SK-N-SH (cell line): Measurements from ENCODE around the gene TBL1Y. TPM values are rescaled to one million over a fixed set of nuclear protein-coding genes. Genes with fewer than 3 reads are reported as not detected.
"Not testable (repeated sequence)": the region's sequence is repeated elsewhere in the genome, so short reads cannot be mapped to it uniquely, and the experiment has no call there.

Source experiments
- CTCF ChIA-PET: fragments of 300-600, 350-600 bp; formaldehyde crosslinking; extraction: SDS; loops from one replicate; lab custom pipeline; 2021; lab: Yijun Ruan, JAX
- POLR2A ChIA-PET: fragments of 350-600 bp; sonication (Branson Sonifier 250); formaldehyde crosslinking; extraction: SDS; loops from one replicate; lab custom pipeline; 2020; ENCODE audit warnings: antibody characterized with exemption, inconsistent platforms; lab: Yijun Ruan, JAX
- DNase-seq: peaks from one replicate; pipeline ENCODE4 v3.0.0; 2012
- H2AFZ ChIP-seq: fragments of 200-600 bp; sonication (generic); 2 replicates; pipeline ENCODE4 v1.8.1; 2016; ENCODE audit warnings: antibody characterized with exemption, mild to moderate bottlenecking, low read depth
- H3F3A ChIP-seq: fragments of 200-600 bp; sonication (generic); replicated peaks from 2 replicates; pipeline ENCODE3; 2016; ENCODE audit warnings: antibody characterized with exemption, mild to moderate bottlenecking; ENCODE audit not compliant: insufficient read depth
- H3K27ac ChIP-seq, 2 experiments: fragments of 200-500 bp in 1 of 2; fragments of 200-600 bp in 1 of 2; sonication (Bioruptor generic) in 1 of 2; sonication (generic), shearing (Covaris generic) in 1 of 2; 2 replicates each; pipeline versions ENCODE4 v1.5.1 to v1.6.1; 2014 to 2016; ENCODE audit warnings: low read depth in 2 of 2, inconsistent platforms in 1 of 2, low read length in 1 of 2, mild to moderate bottlenecking in 1 of 2, mixed read lengths in 1 of 2
- H3K27me3 ChIP-seq: fragments of 200-600 bp; sonication (generic), shearing (Covaris generic); 2 replicates; pipeline ENCODE4 v1.6.1; 2016; ENCODE audit warnings: mixed run types; ENCODE audit not compliant: insufficient read depth
- H3K36me3 ChIP-seq, 2 experiments: fragments of 200-500 bp in 1 of 2; fragments of 200-600 bp in 1 of 2; sonication (Bioruptor generic) in 1 of 2; sonication (generic) in 1 of 2; replicated peaks in 1 of 2; 2 replicates each; pipeline versions ENCODE3 to v1.5.1; 2014 to 2016; ENCODE audit warnings: low read length in 1 of 2, mild to moderate bottlenecking in 1 of 2; ENCODE audit not compliant: insufficient read depth in 2 of 2, control insufficient read depth in 1 of 2
- H3K4me1 ChIP-seq, 2 experiments: fragments of 200-500 bp in 1 of 2; fragments of 200-600 bp in 1 of 2; sonication (Bioruptor generic) in 1 of 2; sonication (generic), shearing (Covaris generic) in 1 of 2; 2 replicates each; pipeline versions ENCODE4 v1.5.1 to v1.6.1; 2014 to 2016; ENCODE audit warnings: low read depth in 1 of 2, low read length in 1 of 2, mixed run types in 1 of 2; ENCODE audit not compliant: insufficient read depth in 2 of 2, control insufficient read depth in 1 of 2
- H3K4me2 ChIP-seq: fragments of 200-600 bp; sonication (generic), shearing (Covaris generic); 2 replicates; pipeline ENCODE4 v1.6.1; 2017; ENCODE audit warnings: mixed run types
- H3K4me3 ChIP-seq, 2 experiments: fragments of 200-500 bp in 1 of 2; fragments of 200-600 bp in 1 of 2; sonication (Bioruptor generic) in 1 of 2; sonication (generic), shearing (Covaris generic) in 1 of 2; 2 replicates each; pipeline versions ENCODE4 v1.5.1 to v1.8.1; 2014 to 2016; ENCODE audit warnings: low read depth in 2 of 2, inconsistent platforms in 1 of 2, low read length in 1 of 2, mild to moderate bottlenecking in 1 of 2, mixed read lengths in 1 of 2, moderate library complexity in 1 of 2
- H3K79me2 ChIP-seq: fragments of 200-600 bp; sonication (generic); 2 replicates; pipeline ENCODE4 v1.8.1; 2017; ENCODE audit warnings: mild to moderate bottlenecking; ENCODE audit not compliant: insufficient read depth
- H3K9ac ChIP-seq: fragments of 200-600 bp; sonication (generic); 2 replicates; pipeline ENCODE4 v1.6.1; 2017; ENCODE audit warnings: mixed run types
- H3K9me2 ChIP-seq: fragments of 200-600 bp; sonication (generic); 2 replicates; pipeline ENCODE4 v1.6.1; 2017; ENCODE audit warnings: mixed run types
- H3K9me3 ChIP-seq: fragments of 200-600 bp; sonication (generic); 2 replicates; pipeline ENCODE4 v1.6.1; 2017; ENCODE audit warnings: mixed run types, mild to moderate bottlenecking, moderate library complexity
- H4K20me1 ChIP-seq: fragments of 200-600 bp; sonication (generic); 2 replicates; pipeline ENCODE4 v1.6.1; 2017; ENCODE audit warnings: mild to moderate bottlenecking, mixed run types; ENCODE audit not compliant: insufficient read depth
- CTCF ChIP-seq: fragments of 200-600 bp; sonication (generic); IDR thresholded peaks from 2 replicates; pipeline ENCODE4 v1.6.1; 2017; ENCODE audit warnings: antibody characterized with exemption, mild to moderate bottlenecking, moderate library complexity
- ELF1 ChIP-seq: IDR thresholded peaks from 2 replicates; pipeline ENCODE4 v1.4.0; 2012
- EZH2phosphoT487 ChIP-seq: fragments of 200-600 bp; sonication (generic); IDR thresholded peaks from 2 replicates; pipeline ENCODE4 v1.6.1; 2017; ENCODE audit warnings: low read depth, mixed run types, mild to moderate bottlenecking, antibody characterized with exemption, moderate library complexity, borderline replicate concordance
- FOSL2 ChIP-seq: IDR thresholded peaks from 2 replicates; pipeline ENCODE4 v1.4.0; 2012; ENCODE audit warnings: low read depth, mild to moderate bottlenecking, moderate library complexity, borderline replicate concordance
- FOXJ3 ChIP-seq: sonication (generic); formaldehyde crosslinking; IDR thresholded peaks from 2 replicates; pipeline ENCODE4 v1.5.1; 2020; ENCODE audit warnings: mild to moderate bottlenecking, missing genetic modification reagents
- GATA2 ChIP-seq: sonication (generic); formaldehyde crosslinking; IDR thresholded peaks from 2 replicates; pipeline ENCODE4 v1.5.0; 2020; ENCODE audit warnings: mild to moderate bottlenecking, missing genetic modification reagents
- IRF3 ChIP-seq: fragments of 150-350 bp; IDR thresholded peaks from 2 replicates; pipeline ENCODE4 v1.6.1; 2016; ENCODE audit warnings: mild to moderate bottlenecking, low read depth, low read length
- JUND ChIP-seq: IDR thresholded peaks from 2 replicates; pipeline ENCODE4 v1.4.0; 2012
- MAX ChIP-seq: IDR thresholded peaks from 2 replicates; pipeline ENCODE4 v1.4.0; 2012; ENCODE audit warnings: low read depth
- MEF2A ChIP-seq: IDR thresholded peaks from 2 replicates; pipeline ENCODE4 v1.4.0; 2012; ENCODE audit warnings: low read depth, borderline replicate concordance
- MXI1 ChIP-seq: IDR thresholded peaks from 2 replicates; pipeline ENCODE4 v1.6.1; 2012; ENCODE audit warnings: mild to moderate bottlenecking, low read depth, low read length, improper control_type of control experiment
- NFIC ChIP-seq: IDR thresholded peaks from 2 replicates; pipeline ENCODE4 v1.4.0; 2012; ENCODE audit warnings: borderline replicate concordance
- PBX3 ChIP-seq: IDR thresholded peaks from 2 replicates; pipeline ENCODE4; 2012
- POLR2AphosphoS5 ChIP-seq: IDR thresholded peaks from 2 replicates; pipeline ENCODE4 v1.6.1; 2012; ENCODE audit warnings: low read depth, low read length
- RAD21 ChIP-seq: IDR thresholded peaks from 2 replicates; pipeline ENCODE4 v1.6.1; 2012; ENCODE audit warnings: mild to moderate bottlenecking, low read length
- RCOR1 ChIP-seq: fragments of 150-350 bp; IDR thresholded peaks from 2 replicates; pipeline ENCODE4 v1.6.1; 2017; ENCODE audit warnings: antibody characterized with exemption, low read length
- RFX5 ChIP-seq: IDR thresholded peaks from 2 replicates; pipeline ENCODE4 v1.6.1; 2012; ENCODE audit warnings: mild to moderate bottlenecking, improper control_type of control experiment, low read length
- RXRA ChIP-seq: IDR thresholded peaks from 2 replicates; pipeline ENCODE4 v1.4.0; 2012; ENCODE audit warnings: low read depth, mild to moderate bottlenecking, borderline replicate concordance
- SIN3A ChIP-seq: IDR thresholded peaks from 2 replicates; pipeline ENCODE4 v1.6.1; 2012; ENCODE audit warnings: low read depth, mild to moderate bottlenecking, low read length, moderate library complexity, borderline replicate concordance
- USF1 ChIP-seq: IDR thresholded peaks from 2 replicates; pipeline ENCODE4 v1.4.0; 2012; ENCODE audit warnings: low read depth, borderline replicate concordance
- USF2 ChIP-seq: fragments of 150-350 bp; IDR thresholded peaks from 2 replicates; pipeline ENCODE4 v1.6.1; 2017; ENCODE audit warnings: antibody characterized with exemption, low read length, low read depth, borderline replicate concordance
- WGBS: methylation state at CpG from one replicate; pipeline ENCODE4 v1.1.6; 2017; ENCODE audit warnings: low lambda C conversion rate; 5-methylcytosine and 5-hydroxymethylcytosine counted together
- polyA plus RNA-seq, 3 experiments: library from polyadenylated mRNA; depleted of rRNA; stranded (reverse); fragments of >200 nt; gene quantifications; 2 replicates each; pipeline ENCODE4 v1.2.3, GENCODE V29; 2012

Gene TBL1Y
- polyA plus RNA-seq, 1 of the 3 experiments (the other 2 are of a cell fraction), result not detected

- Histone ChIP-seq H3K4me1 (no peaks in the 10 kb centered on the region), H3K79me2 (no peaks in the 10 kb centered on the region), H3K36me3 (no peaks in the 10 kb centered on the region), H3K27ac (no peak overlapping the region), H3F3A (no peaks in the 10 kb centered on the region), H3K9me3 (no peaks in the 10 kb centered on the region), H4K20me1 (no peaks in the 10 kb centered on the region), H3K4me2 (no peak overlapping the region), H3K9ac (no peak overlapping the region), H3K27me3 (no peaks in the 10 kb centered on the region), H2AFZ (no peak overlapping the region), H3K9me2 (no peaks in the 10 kb centered on the region), H3K4me3 (no peak overlapping the region)
- no peak for DNase-seq
- WGBS, result no CpG with 5 or more reads among the region's 5 CpGs
- TF ChIP-seq JUND (no peak), RXRA (no peak), CTCF (no peak), FOSL2 (no peak), PBX3 (no peak), SIN3A (no peak)
- ChIA-PET CTCF (no interaction called here), POLR2A (no interaction called here)
These were observed 146.4 kb downstream of the TBL1Y start for GRCh38 chrY:7056886-7057285.

- no peaks in the 10 kb centered on the region for H3K27me3 ChIP-seq
- no peak overlapping the region for H3K4me3 ChIP-seq
- no peaks in the 10 kb centered on the region for H3K36me3 ChIP-seq
- H3K9ac ChIP-seq, result no peak overlapping the region
- no peaks in the 10 kb centered on the region for H3K9me3 ChIP-seq
- no peaks in the 10 kb centered on the region for H3F3A ChIP-seq
- CTCF ChIA-PET, result no interaction called here
- no peak overlapping the region for H2AFZ ChIP-seq
- TF ChIP-seq RFX5, result no peak
- TF ChIP-seq ELF1, result no peak
- TF ChIP-seq RAD21, result no peak
- TF ChIP-seq MEF2A, result no peak
- TF ChIP-seq GATA2 (CRISPR knock-in tag), result no peak
- TF ChIP-seq USF1, result no peak
- no peak for TF ChIP-seq NFIC
- no peak for TF ChIP-seq IRF3
- TF ChIP-seq USF2, result no peak
- TF ChIP-seq EZH2phosphoT487, result no peak
- TF ChIP-seq FOXJ3, result no peak
- no peak for TF ChIP-seq RCOR1
- no peak for TF ChIP-seq POLR2AphosphoS5
- TF ChIP-seq MXI1, result no peak
- TF ChIP-seq MAX, result no peak
- no peaks in the 10 kb centered on the region for H3K4me1 ChIP-seq
- no peak overlapping the region for H3K4me2 ChIP-seq
- DNase-seq, result no peak
- POLR2A ChIA-PET, result no interaction called here
- H3K27ac ChIP-seq, result no peak overlapping the region
- no peaks in the 10 kb centered on the region for H3K79me2 ChIP-seq
- H4K20me1 ChIP-seq, result no peaks in the 10 kb centered on the region
- H3K9me2 ChIP-seq, result no peaks in the 10 kb centered on the region
These were observed 168.2 kb downstream of the TBL1Y start for GRCh38 chrY:7078725-7079124.

- no CpG with 5 or more reads among the region's 4 CpGs for WGBS
- H3K27me3 ChIP-seq, H3K4me1 ChIP-seq, DNase-seq, POLR2A ChIA-PET, H3K9me3 ChIP-seq, H2AFZ ChIP-seq, H3K27ac ChIP-seq, H3F3A ChIP-seq, H3K9ac ChIP-seq, H3K9me2 ChIP-seq, H4K20me1 ChIP-seq, H3K79me2 ChIP-seq, H3K4me2 ChIP-seq, H3K4me3 ChIP-seq, CTCF ChIA-PET, H3K36me3 ChIP-seq: not testable (repeated sequence)
These were observed 170.1 kb downstream of the TBL1Y start for GRCh38 chrY:7080548-7080947.
